GM23338 (cell line): ENCODE measurements around the gene TAF8. TPM values are rescaled to one million over a fixed set of nuclear protein-coding genes. Genes with fewer than 3 reads are reported as not detected.

Source experiments
- ATAC-seq: fragments of 200-7000 bp; cut with Tn5 transposase; 3 replicates; pipeline ENCODE4 v1.9.1; 2020
- DNase-seq: peaks from one replicate; pipeline ENCODE4 v3.0.0-alpha.2; 2015; ENCODE audit warnings: low spot score
- H2AFZ ChIP-seq: fragments of 200-600 bp; sonication (generic); 2 replicates; pipeline ENCODE4 v1.8.0; 2016; ENCODE audit warnings: antibody characterized with exemption, mild to moderate bottlenecking, moderate library complexity
- H3F3A ChIP-seq: fragments of 200-600 bp; sonication (generic); replicated peaks from 2 replicates; pipeline ENCODE4 v1.8.0; 2017; ENCODE audit warnings: antibody characterized with exemption, mixed run types, low read depth
- H3K27ac ChIP-seq: fragments of 200-600 bp; sonication (generic); 2 replicates; pipeline ENCODE4 v1.6.1; 2016; ENCODE audit warnings: low read depth
- H3K27me3 ChIP-seq: fragments of 200-600 bp; sonication (generic); 2 replicates; pipeline ENCODE4 v1.8.0; 2016; ENCODE audit warnings: mild to moderate bottlenecking, mixed run types, moderate library complexity; ENCODE audit not compliant: insufficient read depth
- H3K36me3 ChIP-seq: fragments of 200-600 bp; sonication (generic); 2 replicates; pipeline ENCODE4 v1.8.0; 2016; ENCODE audit warnings: mild to moderate bottlenecking; ENCODE audit not compliant: insufficient read depth
- H3K4me1 ChIP-seq: fragments of 200-600 bp; sonication (generic); 2 replicates; pipeline ENCODE4 v1.8.0; 2016; ENCODE audit warnings: mild to moderate bottlenecking, moderate library complexity; ENCODE audit not compliant: insufficient read depth
- H3K4me2 ChIP-seq: fragments of 200-600 bp; sonication (generic); 2 replicates; pipeline ENCODE4 v1.7.1; 2017; ENCODE audit warnings: mixed run types
- H3K4me3 ChIP-seq: fragments of 200-600 bp; sonication (generic); 2 replicates; pipeline ENCODE4 v1.6.1; 2016; ENCODE audit warnings: mixed run types
- H3K79me2 ChIP-seq: fragments of 200-600 bp; sonication (generic); replicated peaks from 2 replicates; pipeline ENCODE4 v1.8.0; 2017; ENCODE audit warnings: mild to moderate bottlenecking; ENCODE audit not compliant: insufficient read depth
- H3K9me2 ChIP-seq: fragments of 200-600 bp; sonication (generic); 2 replicates; pipeline ENCODE4 v1.8.0; 2017; ENCODE audit not compliant: insufficient read depth
- H4K20me1 ChIP-seq: fragments of 200-600 bp; sonication (generic); replicated peaks from 2 replicates; pipeline ENCODE4 v1.8.0; 2017; ENCODE audit warnings: mild to moderate bottlenecking; ENCODE audit not compliant: insufficient read depth
- H3K27ac Mint-ChIP-seq: 2 replicates; pipeline ENCODE4 v1.8.0; 2020; ENCODE audit warnings: inconsistent platforms, mild to moderate bottlenecking, moderate library complexity, mixed read lengths
- H3K27me3 Mint-ChIP-seq: 3 replicates; pipeline ENCODE4 v1.8.0; 2022; ENCODE audit warnings: low read depth, mild to moderate bottlenecking, moderate library complexity, mixed read lengths, inconsistent platforms; ENCODE audit not compliant: insufficient read depth, poor library complexity
- H3K36me3 Mint-ChIP-seq: 3 replicates; pipeline ENCODE4 v1.8.0; 2021; ENCODE audit warnings: low read depth, mild to moderate bottlenecking, inconsistent platforms, moderate library complexity, mixed read lengths
- H3K4me1 Mint-ChIP-seq: 3 replicates; pipeline ENCODE4 v1.8.0; 2020; ENCODE audit warnings: mild to moderate bottlenecking, inconsistent platforms, mixed read lengths
- H3K4me3 Mint-ChIP-seq: 3 replicates; pipeline ENCODE4 v1.8.0; 2021; ENCODE audit warnings: moderate library complexity, mild to moderate bottlenecking, inconsistent platforms, mixed read lengths
- H3K9me3 Mint-ChIP-seq: 3 replicates; pipeline ENCODE4 v1.8.0; 2020; ENCODE audit warnings: moderate library complexity, mild to moderate bottlenecking, inconsistent platforms, mixed read lengths
- CREB1 ChIP-seq: fragments of 250-450 bp; sonication (Bioruptor Pico); IDR thresholded peaks from 2 replicates; pipeline ENCODE4 v1.5.0; 2020; ENCODE audit warnings: low read depth, mild to moderate bottlenecking, moderate library complexity
- CTCF ChIP-seq, 2 experiments: fragments of 200-600 bp in 1 of 2; sonication (generic) in 1 of 2; conservative IDR thresholded peaks; 2 replicates each; pipeline versions ENCODE4 v1.5.1 to v1.6.1; 2016 to 2017; ENCODE audit warnings: antibody characterized with exemption in 2 of 2, low read depth in 2 of 2, mild to moderate bottlenecking in 2 of 2, moderate library complexity in 1 of 2
- ETS1 ChIP-seq: IDR thresholded peaks from 2 replicates; pipeline ENCODE4 v1.6.1; 2016; ENCODE audit warnings: antibody characterized with exemption
- EZH2 ChIP-seq: fragments of 200-600 bp; sonication (generic); IDR thresholded peaks from one replicate; pipeline ENCODE4 v1.8.0; 2017; ENCODE audit warnings: antibody characterized with exemption, mild to moderate bottlenecking, low read depth; ENCODE audit not compliant: unreplicated experiment
- EZH2phosphoT487 ChIP-seq: fragments of 200-600 bp; sonication (generic); IDR thresholded peaks from one replicate; pipeline ENCODE4 v1.8.1; 2018; ENCODE audit warnings: antibody characterized with exemption; ENCODE audit not compliant: unreplicated experiment
- JUNB ChIP-seq: IDR thresholded peaks from one replicate; pipeline ENCODE4 v1.6.1; 2016; ENCODE audit warnings: antibody characterized with exemption; ENCODE audit not compliant: unreplicated experiment
- NANOG ChIP-seq: IDR thresholded peaks from 2 replicates; pipeline ENCODE4 v1.6.1; 2016; ENCODE audit warnings: antibody characterized with exemption, borderline replicate concordance
- POLR2AphosphoS5 ChIP-seq: IDR thresholded peaks from 2 replicates; pipeline ENCODE4 v1.6.1; 2016; ENCODE audit warnings: antibody characterized with exemption, low read depth
- REST ChIP-seq: IDR thresholded peaks from one replicate; pipeline ENCODE4 v1.6.1; 2018; ENCODE audit warnings: antibody characterized with exemption; ENCODE audit not compliant: unreplicated experiment
- STAT1 ChIP-seq: IDR thresholded peaks from one replicate; pipeline ENCODE4 v1.6.1; 2016; ENCODE audit warnings: antibody characterized with exemption; ENCODE audit not compliant: unreplicated experiment
- ZNF114 ChIP-seq: fragments of 250-450 bp; sonication (Bioruptor Pico); IDR thresholded peaks from 2 replicates; pipeline ENCODE4 v1.5.0; 2020; ENCODE audit warnings: mild to moderate bottlenecking, moderate library complexity
- ZNF331 ChIP-seq: fragments of 250-450 bp; sonication (Bioruptor Pico); IDR thresholded peaks from 2 replicates; pipeline ENCODE4 v1.5.0; 2020; ENCODE audit warnings: low read depth, mild to moderate bottlenecking, moderate library complexity
- ZNF462 ChIP-seq: fragments of 250-450 bp; sonication (Bioruptor Pico); IDR thresholded peaks from 2 replicates; pipeline ENCODE4 v1.5.0; 2020; ENCODE audit warnings: mild to moderate bottlenecking, moderate library complexity
- polyA plus RNA-seq: library from polyadenylated mRNA; unstranded; fragments of >200 nt; fragmentation: Nextera tagmentation; extraction: Ambion mirVana; gene quantifications from 2 replicates; pipeline ENCODE4 v1.2.1, GENCODE V29; 2016
- total RNA-seq: library from RNA; depleted of rRNA; stranded (reverse); fragments of >200 nt; shearing (Covaris generic); gene quantifications from 2 replicates; pipeline ENCODE4 v1.2.3, GENCODE V29; 2014

The TAF8 gene
- total and polyA plus RNA-seq, 2 experiments from 2014 or later = 18.7 to 30.6 TPM

GRCh38 chr6:42125231-42125630 is 74.9 kb downstream of the TAF8 start:
- no peak for ATAC-seq
- no peak overlapping the region for H3K27ac ChIP-seq

More at GRCh38 chr6:42125231-42125630, 74.9 kb downstream of the TAF8 start:
- no peaks in the 10 kb centered on the region for H3K4me1 ChIP-seq
- no peaks in the 10 kb centered on the region for H3K27me3 ChIP-seq
- Mint-ChIP-seq H3K4me1 (peaks cover 3% of the 10 kb centered on the region; the same call in 1 of the 3 replicates), H3K36me3 (peaks cover 80% of the 10 kb centered on the region), H3K27me3 (peaks cover 17% of the 10 kb centered on the region), H3K9me3 (no peaks in the 10 kb centered on the region), H3K4me3 (no peak overlapping the region), H3K27ac (no peak overlapping the region)
- H2AFZ ChIP-seq = no peak overlapping the region
- H3K9me2 ChIP-seq = no peaks in the 10 kb centered on the region
- H3K4me3 ChIP-seq = no peak overlapping the region
- DNase-seq = no peak
- H4K20me1 ChIP-seq = peaks cover 11% of the 10 kb centered on the region
- peaks cover 25% of the 10 kb centered on the region for H3K36me3 ChIP-seq
- H3F3A ChIP-seq = no peaks in the 10 kb centered on the region; the same call in 1 of the 2 replicates
- peaks cover 11% of the 10 kb centered on the region for H3K79me2 ChIP-seq
- TF ChIP-seq POLR2AphosphoS5 (no peak), EZH2phosphoT487 (no peak), ETS1 (no peak), REST (no peak), NANOG (no peak), ZNF114 (no peak), ZNF331 (CRISPR knock-in tag) (no peak), ZNF462 (CRISPR knock-in tag) (no peak), CTCF (conservative IDR thresholded peaks at IDR 0.05; ENCODE audit: low read depth in 2 of 2) (no peak), EZH2 (no peak), CREB1 (CRISPR knock-in tag) (no peak), JUNB (no peak), STAT1 (no peak)
- H3K4me2 ChIP-seq = no peak overlapping the region
